ENCODE results near the gene SPNS2.

DNA sequence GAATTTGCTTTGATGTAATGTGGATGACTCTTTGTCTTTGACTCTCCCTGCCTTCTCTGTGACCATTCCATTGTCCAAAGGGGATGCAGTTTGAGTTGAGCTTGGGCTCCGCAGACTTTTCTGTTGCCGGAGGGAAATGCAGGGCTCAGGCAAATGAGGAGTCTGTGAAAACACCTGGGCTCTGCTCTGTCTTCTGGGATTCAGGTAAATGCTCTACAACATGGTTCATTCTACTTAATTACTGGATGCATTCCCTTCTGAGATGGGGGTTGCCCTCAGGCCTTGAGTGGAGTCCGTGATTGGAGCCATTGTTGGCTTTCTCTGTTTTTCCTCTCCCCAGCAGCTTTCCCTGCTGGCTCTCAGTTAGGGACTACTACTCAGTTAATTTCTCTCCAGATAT lies 26.4 kb upstream of the SPNS2 start:
- TF ChIP-seq, protein P1, sequence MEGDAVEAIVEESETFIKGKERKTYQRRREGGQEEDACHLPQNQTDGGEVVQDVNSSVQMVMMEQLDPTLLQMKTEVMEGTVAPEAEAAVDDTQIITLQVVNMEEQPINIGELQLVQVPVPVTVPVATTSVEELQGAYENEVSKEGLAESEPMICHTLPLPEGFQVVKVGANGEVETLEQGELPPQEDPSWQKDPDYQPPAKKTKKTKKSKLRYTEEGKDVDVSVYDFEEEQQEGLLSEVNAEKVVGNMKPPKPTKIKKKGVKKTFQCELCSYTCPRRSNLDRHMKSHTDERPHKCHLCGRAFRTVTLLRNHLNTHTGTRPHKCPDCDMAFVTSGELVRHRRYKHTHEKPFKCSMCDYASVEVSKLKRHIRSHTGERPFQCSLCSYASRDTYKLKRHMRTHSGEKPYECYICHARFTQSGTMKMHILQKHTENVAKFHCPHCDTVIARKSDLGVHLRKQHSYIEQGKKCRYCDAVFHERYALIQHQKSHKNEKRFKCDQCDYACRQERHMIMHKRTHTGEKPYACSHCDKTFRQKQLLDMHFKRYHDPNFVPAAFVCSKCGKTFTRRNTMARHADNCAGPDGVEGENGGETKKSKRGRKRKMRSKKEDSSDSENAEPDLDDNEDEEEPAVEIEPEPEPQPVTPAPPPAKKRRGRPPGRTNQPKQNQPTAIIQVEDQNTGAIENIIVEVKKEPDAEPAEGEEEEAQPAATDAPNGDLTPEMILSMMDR (IDR thresholded peaks at IDR 0.05): no peak
- TF ChIP-seq POLR2AphosphoS5 (IDR thresholded peaks at IDR 0.05) (no peak), POLR2A (IDR thresholded peaks at IDR 0.05) (no peak)
